GM12874 (cell line): ENCODE data around the gene SRPRB.

Experiments used
- TF ChIP-seq, protein P1 (sequence below): IDR thresholded peaks from 2 replicates; pipeline ENCODE4 v1.5.1; 2011; ENCODE audit warnings: low read depth, mild to moderate bottlenecking, control low read depth, low read length, moderate library complexity; ENCODE audit not compliant: insufficient read depth

SRPRB gene, protein sequence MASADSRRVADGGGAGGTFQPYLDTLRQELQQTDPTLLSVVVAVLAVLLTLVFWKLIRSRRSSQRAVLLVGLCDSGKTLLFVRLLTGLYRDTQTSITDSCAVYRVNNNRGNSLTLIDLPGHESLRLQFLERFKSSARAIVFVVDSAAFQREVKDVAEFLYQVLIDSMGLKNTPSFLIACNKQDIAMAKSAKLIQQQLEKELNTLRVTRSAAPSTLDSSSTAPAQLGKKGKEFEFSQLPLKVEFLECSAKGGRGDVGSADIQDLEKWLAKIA

DNA sequence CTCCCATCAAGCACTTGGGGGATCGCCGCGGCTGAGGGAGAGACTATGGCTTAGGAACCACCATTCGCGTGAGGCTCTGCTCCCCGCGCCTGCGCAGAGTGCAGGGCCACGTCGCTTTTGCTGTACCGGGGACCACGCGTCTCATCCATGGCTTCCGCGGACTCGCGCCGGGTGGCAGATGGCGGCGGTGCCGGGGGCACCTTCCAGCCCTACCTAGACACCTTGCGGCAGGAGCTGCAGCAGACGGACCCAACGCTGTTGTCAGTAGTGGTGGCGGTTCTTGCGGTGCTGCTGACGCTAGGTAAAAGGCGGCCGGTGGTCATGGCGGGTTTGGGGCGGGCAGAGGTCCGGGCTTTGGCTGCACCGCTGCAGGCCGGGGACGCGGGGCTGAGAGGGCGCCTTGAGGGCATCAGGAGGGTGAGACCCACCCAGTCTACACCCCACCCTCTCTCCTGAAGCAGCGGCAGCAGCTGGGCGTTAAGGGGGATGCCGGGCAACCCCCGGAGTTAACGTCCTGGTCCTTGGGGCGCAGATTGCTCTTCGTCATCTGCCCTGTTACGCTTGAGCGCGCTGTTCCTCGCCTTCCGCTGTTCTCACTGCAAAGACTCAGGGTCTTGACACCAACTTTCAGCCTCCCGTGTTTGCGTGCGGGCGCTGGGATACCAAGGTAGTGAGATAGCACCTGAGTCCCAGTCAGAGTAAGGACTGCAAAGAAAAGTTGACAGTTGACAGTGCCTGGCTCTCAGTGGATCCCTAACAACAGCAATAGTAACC, at the start of gene SRPRB:
TSS of gene SRPRB (plus strand) at position 114 of the 774 bp plus-strand sequence. CDS start at position 148, 34 bp downstream.
- TF ChIP-seq, protein P1, sequence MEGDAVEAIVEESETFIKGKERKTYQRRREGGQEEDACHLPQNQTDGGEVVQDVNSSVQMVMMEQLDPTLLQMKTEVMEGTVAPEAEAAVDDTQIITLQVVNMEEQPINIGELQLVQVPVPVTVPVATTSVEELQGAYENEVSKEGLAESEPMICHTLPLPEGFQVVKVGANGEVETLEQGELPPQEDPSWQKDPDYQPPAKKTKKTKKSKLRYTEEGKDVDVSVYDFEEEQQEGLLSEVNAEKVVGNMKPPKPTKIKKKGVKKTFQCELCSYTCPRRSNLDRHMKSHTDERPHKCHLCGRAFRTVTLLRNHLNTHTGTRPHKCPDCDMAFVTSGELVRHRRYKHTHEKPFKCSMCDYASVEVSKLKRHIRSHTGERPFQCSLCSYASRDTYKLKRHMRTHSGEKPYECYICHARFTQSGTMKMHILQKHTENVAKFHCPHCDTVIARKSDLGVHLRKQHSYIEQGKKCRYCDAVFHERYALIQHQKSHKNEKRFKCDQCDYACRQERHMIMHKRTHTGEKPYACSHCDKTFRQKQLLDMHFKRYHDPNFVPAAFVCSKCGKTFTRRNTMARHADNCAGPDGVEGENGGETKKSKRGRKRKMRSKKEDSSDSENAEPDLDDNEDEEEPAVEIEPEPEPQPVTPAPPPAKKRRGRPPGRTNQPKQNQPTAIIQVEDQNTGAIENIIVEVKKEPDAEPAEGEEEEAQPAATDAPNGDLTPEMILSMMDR: no peak

DNA sequence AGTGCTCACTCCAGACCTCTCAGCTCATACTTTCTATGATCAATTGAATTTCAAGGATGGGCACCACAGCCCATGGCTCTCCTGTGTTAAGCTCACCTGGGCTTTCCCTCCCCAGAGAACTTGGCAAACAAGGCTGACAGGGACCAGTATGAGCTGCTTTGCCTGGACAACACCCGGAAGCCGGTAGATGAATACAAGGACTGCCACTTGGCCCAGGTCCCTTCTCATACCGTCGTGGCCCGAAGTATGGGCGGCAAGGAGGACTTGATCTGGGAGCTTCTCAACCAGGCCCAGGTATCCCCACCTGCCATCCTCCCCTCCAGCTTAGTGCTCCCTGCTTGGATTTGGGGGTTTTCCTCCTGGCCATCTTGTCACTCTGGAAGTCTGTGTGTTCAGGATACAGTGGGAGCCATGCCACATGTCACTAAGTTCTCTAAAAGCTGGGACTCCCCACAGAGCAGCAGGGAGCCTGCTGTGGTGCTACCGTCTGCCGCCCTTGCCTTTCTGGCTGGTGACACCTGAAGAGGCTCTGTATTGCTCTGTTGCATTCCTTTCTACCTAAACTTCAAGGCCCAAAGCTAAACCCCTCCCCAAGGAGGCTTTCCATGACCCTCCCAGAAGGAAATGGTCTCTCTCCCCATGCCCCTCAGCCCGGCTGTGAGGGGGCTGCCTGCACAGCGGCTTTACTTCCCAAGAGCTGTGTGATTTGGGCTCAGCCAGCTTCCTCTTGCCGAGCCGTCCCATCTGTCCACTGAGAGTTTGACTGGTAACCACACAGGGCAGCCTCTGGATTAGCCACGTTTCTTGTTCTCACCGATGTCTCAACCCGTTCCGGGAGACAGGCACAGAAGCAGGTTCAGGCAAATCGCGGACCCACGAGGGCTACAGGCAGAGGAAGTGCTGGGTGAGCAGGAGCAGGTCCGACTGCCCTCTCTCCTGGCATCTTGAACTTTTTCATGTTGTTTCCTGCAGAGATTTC, 48.6 kb upstream of the SRPRB start:
- TF ChIP-seq, protein P1: no peak

DNA sequence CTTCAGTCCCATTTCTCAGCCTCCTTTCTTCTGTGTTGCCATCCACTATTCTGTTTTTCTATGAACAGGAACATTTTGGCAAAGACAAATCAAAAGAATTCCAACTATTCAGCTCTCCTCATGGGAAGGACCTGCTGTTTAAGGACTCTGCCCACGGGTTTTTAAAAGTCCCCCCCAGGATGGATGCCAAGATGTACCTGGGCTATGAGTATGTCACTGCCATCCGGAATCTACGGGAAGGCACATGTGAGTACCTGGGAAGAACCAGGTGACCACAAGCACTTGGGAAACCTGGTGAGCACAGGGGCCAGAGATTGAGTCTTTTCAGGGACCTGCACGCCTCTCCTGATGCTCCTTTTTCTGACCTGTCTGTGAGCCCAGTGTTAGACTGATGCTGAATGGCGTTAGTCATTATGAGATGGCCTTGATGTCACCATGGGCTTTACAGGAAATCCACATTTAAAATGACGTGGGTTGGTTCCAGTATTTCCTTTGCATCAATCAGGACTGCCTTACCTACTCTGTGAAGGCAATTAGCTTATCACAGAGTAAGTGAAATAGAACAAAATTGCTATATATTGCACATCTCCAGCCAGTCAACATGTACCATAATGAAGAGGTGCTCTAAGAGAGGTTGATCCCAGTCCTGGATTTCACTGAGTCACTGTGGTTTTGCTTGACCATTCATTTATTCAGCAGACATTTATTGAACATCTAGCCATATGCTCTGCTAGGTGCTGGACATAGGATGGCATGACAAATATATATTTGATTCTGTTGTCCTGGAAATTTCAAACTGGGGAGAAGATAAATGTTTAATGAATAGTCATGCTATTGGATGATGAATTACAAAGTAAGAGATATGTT, 47.7 kb upstream of the SRPRB start:
- TF ChIP-seq, protein P1: no peak

DNA sequence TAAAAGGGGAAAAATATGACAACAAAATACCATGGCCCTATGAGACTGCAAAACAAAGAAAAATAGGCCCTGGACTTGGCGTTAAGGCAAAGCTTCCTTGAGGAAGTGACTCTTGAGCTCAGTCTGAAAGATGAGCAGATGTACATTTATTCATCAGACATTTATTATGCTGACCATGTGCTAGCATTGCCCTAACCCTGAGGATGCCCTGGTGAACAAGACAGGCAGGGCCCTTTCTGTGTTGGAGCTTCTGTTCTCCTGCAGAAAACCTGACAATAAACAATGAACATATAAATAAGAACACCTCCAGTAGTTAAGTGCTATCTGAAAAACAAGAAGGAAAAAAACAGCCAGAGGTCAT, 47.1 kb upstream of the SRPRB start:
- TF ChIP-seq, protein P1: no peak

DNA sequence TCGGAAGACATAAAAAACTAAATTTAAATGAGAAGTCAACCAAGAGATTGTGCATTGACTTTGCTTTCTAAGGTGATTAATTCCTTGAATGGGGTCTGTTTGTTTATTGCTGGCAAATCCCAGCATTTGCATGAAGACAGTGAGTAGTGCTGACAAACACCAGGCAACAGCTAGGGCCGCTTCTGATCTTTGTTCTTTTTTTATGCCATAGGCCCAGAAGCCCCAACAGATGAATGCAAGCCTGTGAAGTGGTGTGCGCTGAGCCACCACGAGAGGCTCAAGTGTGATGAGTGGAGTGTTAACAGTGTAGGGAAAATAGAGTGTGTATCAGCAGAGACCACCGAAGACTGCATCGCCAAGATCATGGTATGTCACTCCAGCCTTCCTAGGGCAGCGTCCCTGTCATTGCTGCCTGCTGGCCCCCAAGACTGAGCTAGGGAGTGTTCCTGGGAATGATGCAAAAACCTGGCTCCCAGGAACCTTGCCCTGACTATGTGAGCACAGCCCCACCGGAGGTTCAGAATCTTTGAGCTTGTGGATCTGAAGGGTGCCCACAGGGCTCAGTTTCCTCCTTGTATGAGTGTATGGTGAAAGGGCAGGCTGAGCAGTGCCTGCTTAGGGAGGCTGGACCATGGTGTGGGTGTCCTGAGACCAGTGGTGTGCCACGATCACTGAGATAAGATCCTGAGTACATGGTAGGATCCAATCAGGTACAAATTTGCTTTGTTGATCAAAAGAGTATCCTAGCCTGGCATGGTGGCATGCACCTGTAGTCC, 46.5 kb upstream of the SRPRB start:
- TF ChIP-seq, protein P1: no peak

DNA sequence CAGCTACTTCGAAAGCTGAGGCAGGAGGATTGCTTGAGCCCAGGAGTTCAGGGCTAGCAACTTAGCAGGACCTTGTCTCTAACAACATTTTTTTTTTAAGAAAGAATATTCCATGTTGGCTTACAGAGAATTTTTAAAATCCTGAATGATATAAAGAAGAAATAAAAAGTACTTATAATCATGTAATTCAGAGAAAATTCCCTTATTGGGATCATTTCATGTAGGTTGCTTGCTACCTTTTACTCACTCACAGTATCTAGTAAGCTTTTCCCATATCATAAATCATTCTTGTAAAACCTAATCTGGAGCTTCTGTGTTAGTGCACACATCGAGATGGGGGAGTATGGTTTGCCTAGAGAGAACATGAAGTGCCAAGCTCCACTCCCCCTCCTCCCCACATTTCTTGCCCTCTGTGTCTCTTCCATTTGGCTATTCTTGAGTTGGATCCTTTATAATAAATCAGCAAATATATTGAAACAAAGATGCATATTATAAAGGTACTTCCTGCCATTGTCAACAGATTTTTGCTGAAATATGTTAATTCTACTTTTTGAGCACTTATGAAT, 45.8 kb upstream of the SRPRB start:
- TF ChIP-seq, protein P1: no peak
